WTC11 (cell line): Measurements from ENCODE around the gene RSAD1.

Experiments
- NR3C1 ChIP-seq: sonication (generic); formaldehyde crosslinking; conservative IDR thresholded peaks from 2 replicates; pipeline ENCODE4 v1.8.1; 2023; ENCODE audit warnings: low read depth, mild to moderate bottlenecking, missing genetic modification reagents
- TF ChIP-seq, protein P1 (sequence below): sonication (generic); formaldehyde crosslinking; IDR thresholded peaks from 2 replicates; pipeline ENCODE4 v1.8.0; 2022; ENCODE audit warnings: mild to moderate bottlenecking, missing genetic modification reagents
- TF ChIP-seq, protein P2 (sequence below): fragments of 200-600 bp; IDR thresholded peaks from 2 replicates; pipeline ENCODE4 v1.8.0; 2022; ENCODE audit warnings: antibody characterized with exemption

GRCh38 chr17:50466371-50467113, 12.1 kb upstream of the RSAD1 start:
- TF ChIP-seq, protein P1, sequence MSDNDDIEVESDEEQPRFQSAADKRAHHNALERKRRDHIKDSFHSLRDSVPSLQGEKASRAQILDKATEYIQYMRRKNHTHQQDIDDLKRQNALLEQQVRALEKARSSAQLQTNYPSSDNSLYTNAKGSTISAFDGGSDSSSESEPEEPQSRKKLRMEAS (CRISPR knock-in tag): no peak
- TF ChIP-seq NR3C1 (CRISPR knock-in tag): no peak
- TF ChIP-seq, protein P2, sequence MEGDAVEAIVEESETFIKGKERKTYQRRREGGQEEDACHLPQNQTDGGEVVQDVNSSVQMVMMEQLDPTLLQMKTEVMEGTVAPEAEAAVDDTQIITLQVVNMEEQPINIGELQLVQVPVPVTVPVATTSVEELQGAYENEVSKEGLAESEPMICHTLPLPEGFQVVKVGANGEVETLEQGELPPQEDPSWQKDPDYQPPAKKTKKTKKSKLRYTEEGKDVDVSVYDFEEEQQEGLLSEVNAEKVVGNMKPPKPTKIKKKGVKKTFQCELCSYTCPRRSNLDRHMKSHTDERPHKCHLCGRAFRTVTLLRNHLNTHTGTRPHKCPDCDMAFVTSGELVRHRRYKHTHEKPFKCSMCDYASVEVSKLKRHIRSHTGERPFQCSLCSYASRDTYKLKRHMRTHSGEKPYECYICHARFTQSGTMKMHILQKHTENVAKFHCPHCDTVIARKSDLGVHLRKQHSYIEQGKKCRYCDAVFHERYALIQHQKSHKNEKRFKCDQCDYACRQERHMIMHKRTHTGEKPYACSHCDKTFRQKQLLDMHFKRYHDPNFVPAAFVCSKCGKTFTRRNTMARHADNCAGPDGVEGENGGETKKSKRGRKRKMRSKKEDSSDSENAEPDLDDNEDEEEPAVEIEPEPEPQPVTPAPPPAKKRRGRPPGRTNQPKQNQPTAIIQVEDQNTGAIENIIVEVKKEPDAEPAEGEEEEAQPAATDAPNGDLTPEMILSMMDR: no peak
